GM12864 (cell line): ENCODE results near the gene EIF4E3.

Experiments used
- DNase-seq: peaks from one replicate; pipeline ENCODE4 v3.0.0-alpha.2; 2011; ENCODE audit warnings: low read depth
- H3K4me3 ChIP-seq: 2 replicates; pipeline ENCODE4 v1.5.1; 2011; ENCODE audit warnings: mild to moderate bottlenecking, low read depth, low read length, control low read depth
- TF ChIP-seq, protein P1 (sequence below): IDR thresholded peaks from 2 replicates; pipeline ENCODE4 v1.5.1; 2011; ENCODE audit warnings: low read depth, mild to moderate bottlenecking, moderate library complexity, low read length, control low read depth, inconsistent platforms; ENCODE audit errors: missing control alignments

Gene EIF4E3

DNA sequence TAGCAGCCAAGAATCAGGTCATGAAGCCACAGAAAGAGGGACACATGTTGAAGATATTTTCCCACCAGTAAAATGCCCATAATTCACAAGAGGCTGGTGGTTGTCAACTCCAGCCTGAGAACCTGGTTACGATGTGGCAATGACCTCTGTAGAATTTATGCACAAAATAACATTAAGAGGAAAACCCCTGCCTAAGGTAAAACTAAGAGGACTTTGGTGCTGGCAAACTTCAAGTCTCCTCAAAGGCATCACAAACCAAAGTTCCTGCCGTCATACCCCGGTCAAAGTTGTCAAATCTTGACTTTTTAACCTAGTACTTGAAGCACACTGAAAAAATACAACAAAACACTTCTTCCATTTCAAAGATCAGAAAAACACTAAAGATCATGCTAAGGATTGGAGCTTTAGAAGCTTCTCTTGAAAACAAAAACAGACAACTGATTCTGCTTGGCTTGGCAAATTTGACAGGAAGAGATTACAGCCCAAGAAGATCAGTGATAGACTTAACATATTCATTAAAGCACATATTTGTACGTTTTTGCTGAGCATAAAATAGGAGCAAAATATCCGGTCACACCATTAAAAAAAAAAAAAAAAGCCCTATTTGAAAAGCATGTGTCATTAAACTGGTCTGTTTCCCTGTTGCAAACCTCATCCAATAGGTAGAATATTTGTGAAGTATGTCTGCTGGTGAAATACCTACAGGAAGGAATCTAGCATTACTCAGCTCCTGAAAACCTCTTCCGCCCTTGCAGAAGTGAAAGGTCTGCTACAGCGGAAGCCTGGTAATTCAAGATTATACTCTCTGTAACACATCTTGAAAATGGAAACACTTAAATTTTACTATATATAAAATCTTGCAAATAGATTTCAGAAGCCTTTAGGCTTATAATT is 22.8 kb downstream of the EIF4E3 start:
- TF ChIP-seq, protein P1, sequence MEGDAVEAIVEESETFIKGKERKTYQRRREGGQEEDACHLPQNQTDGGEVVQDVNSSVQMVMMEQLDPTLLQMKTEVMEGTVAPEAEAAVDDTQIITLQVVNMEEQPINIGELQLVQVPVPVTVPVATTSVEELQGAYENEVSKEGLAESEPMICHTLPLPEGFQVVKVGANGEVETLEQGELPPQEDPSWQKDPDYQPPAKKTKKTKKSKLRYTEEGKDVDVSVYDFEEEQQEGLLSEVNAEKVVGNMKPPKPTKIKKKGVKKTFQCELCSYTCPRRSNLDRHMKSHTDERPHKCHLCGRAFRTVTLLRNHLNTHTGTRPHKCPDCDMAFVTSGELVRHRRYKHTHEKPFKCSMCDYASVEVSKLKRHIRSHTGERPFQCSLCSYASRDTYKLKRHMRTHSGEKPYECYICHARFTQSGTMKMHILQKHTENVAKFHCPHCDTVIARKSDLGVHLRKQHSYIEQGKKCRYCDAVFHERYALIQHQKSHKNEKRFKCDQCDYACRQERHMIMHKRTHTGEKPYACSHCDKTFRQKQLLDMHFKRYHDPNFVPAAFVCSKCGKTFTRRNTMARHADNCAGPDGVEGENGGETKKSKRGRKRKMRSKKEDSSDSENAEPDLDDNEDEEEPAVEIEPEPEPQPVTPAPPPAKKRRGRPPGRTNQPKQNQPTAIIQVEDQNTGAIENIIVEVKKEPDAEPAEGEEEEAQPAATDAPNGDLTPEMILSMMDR, result no peak
- DNase-seq, result no peak

DNA sequence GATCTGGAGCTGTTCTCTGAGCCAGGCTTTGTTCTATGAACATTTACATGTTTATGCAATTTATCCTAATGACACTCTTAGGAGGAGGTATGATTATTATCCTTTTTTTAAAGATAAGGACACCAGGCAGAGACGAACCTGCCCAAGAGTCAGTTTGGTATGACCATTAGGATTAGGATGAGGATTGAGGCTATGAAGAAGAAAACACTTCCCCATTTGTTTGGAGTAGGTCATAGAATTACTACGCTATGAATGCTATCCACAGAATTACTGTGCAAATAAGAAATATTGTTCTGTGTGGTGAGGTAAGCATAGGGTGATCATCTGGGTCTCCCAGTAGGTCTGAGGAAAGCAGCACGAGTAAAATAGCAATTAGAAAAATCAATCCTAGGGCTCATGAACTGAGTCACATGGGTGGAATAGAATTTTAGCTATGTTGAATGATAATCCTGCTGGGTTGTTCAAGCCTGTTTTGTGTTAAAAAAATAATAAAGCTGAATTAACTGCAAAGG is 23.9 kb downstream of the EIF4E3 start:
- no peak for DNase-seq
- no peak overlapping the region for H3K4me3 ChIP-seq
- TF ChIP-seq, protein P1, result no peak

More for the DNA sequence above, 22.8 kb downstream of the EIF4E3 start:
- no peak overlapping the region for H3K4me3 ChIP-seq

DNA sequence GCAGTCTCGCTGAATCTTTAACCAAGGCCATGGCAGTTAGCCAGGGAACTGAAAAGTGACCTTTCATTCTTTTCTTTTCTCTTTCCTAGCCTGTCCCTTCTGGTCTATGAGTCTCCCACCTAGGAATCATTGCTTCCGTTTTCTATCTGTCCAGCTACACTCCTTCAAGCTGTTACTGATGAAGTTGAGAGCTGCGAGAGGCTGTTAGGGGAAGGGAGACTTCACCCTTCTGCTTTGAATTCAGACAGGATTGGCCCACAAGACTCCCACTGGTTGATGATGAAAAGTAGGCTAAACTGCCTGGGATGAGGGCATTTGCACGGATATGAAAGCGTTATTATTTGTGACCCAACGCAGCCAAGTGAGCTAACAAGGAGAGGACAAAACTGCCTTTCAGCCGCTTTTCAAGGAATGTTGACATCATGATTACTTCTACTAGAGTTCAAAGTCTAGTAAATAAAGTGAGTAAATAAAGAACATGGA is 30.2 kb downstream of the EIF4E3 start:
- TF ChIP-seq, protein P1, result no peak
- no peak overlapping the region for H3K4me3 ChIP-seq
- DNase-seq, result no peak

DNA sequence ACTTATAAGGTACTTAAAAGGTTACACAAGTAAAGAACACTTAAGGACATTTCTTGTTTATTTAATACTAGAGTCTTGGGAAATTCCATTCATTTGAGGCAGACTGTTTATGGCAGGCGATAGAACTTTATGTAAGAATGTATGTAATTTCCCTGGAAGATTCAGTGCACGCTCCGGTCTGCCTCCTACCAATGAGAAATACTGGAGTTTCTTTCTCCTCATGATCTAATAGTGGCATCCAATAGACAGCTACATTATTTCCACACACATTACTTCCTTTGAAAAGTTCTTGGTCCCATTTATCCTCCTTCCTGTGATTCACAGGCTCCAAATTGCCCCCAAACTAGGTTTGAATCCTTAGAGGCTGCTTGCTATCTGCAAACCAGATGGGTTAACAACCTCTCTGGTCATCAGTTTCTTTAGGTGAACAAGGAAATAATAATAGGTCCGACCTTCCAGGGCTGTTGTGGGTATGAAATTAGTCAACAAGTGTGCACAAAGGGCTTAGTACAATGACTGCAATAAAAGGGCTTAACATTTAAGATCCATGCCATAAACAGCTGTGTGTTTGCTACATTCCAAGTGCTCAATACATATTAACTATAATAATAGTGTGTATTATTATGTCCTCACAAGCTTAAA is 30.7 kb downstream of the EIF4E3 start:
- TF ChIP-seq, protein P1, result no peak
- no peak for DNase-seq
- no peak overlapping the region for H3K4me3 ChIP-seq

DNA sequence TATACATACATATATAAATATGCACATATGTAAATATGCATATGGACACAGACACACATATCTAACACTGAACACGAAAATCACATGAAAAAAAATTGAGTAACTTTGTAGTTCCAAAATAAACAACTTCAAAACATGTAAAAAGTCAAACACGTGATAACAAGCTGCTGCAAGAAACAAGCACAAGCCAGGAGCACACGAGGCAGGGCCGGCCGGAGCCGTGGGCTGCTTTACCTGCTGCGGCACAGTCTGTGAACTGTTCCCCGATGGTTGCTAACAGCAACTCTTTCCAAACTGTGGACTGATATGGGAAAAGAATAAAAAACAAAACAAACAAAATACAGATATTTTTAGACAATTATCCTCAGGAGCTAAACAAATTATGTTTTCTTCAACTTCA is 31.6 kb downstream of the EIF4E3 start:
- no peak overlapping the region for H3K4me3 ChIP-seq
- no peak for DNase-seq
- TF ChIP-seq, protein P1, result no peak

DNA sequence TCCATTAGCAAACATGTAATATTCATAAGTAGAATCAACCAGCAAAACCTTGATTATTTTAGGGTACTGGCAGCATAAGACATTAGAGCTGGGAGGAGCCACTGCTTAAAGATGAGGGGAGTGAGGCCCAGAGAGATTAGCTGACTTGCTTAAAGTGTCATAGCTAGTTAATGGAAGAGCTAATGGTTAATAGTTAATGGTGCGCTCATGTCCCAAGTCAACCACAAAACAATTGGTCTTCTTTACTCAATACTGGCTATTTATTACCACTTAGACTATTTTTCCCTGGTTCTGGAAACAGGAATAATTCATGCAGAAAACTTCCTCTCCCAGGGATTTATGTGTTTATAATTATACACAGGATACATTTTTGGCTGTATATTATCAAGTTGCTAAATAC is 33.1 kb downstream of the EIF4E3 start:
- no peak overlapping the region for H3K4me3 ChIP-seq
- TF ChIP-seq, protein P1, result no peak

More for the DNA sequence above, 33.1 kb downstream of the EIF4E3 start:
- DNase-seq, result no peak
